Loucy (cell line): ENCODE data around the gene RICTOR.
"Not testable (repeated sequence)": the region's sequence is repeated elsewhere in the genome, so short reads cannot be mapped to it uniquely, and the experiment has no call there.

Experiments
- H2AFZ ChIP-seq: fragments of 200-600 bp; sonication (generic); 2 replicates; pipeline ENCODE4 v1.6.0; 2016; ENCODE audit warnings: antibody characterized with exemption, mild to moderate bottlenecking, low read length, moderate library complexity
- H3F3A ChIP-seq: fragments of 200-600 bp; 2 replicates; pipeline ENCODE4 v1.6.0; 2016; ENCODE audit warnings: antibody characterized with exemption, low read depth, mild to moderate bottlenecking
- H3K27me3 ChIP-seq: fragments of 200-600 bp; sonication (generic); 2 replicates; pipeline ENCODE4 v1.6.1; 2014; ENCODE audit warnings: low read length, mild to moderate bottlenecking; ENCODE audit not compliant: insufficient read depth, poor library complexity, severe bottlenecking
- H3K36me3 ChIP-seq: fragments of 200-600 bp; sonication (generic); 2 replicates; pipeline ENCODE4 v1.6.1; 2016; ENCODE audit warnings: low read length; ENCODE audit not compliant: insufficient read depth
- H3K4me1 ChIP-seq: fragments of 200-600 bp; sonication (generic); 2 replicates; pipeline ENCODE4 v1.5.1; 2014; ENCODE audit warnings: low read length, mild to moderate bottlenecking; ENCODE audit not compliant: insufficient read depth, poor library complexity, severe bottlenecking
- H3K4me2 ChIP-seq: fragments of 200-600 bp; sonication (generic); 2 replicates; pipeline ENCODE4 v1.6.0; 2014; ENCODE audit warnings: antibody characterized with exemption, low read length, low read depth, mild to moderate bottlenecking; ENCODE audit not compliant: poor library complexity, severe bottlenecking
- H3K4me3 ChIP-seq: fragments of 200-600 bp; sonication (generic); 2 replicates; pipeline ENCODE4 v1.5.1; 2014; ENCODE audit warnings: low read length, mild to moderate bottlenecking, mixed read lengths; ENCODE audit not compliant: poor library complexity, severe bottlenecking
- H3K79me2 ChIP-seq: fragments of 200-600 bp; sonication (generic); 2 replicates; pipeline ENCODE4 v1.6.1; 2014; ENCODE audit warnings: low read length; ENCODE audit not compliant: insufficient read depth
- H3K9ac ChIP-seq: fragments of 200-600 bp; sonication (generic); 2 replicates; pipeline ENCODE4 v1.6.0; 2014; ENCODE audit warnings: mild to moderate bottlenecking, low read depth, low read length, moderate library complexity; ENCODE audit not compliant: poor library complexity, severe bottlenecking
- H3K9me2 ChIP-seq: fragments of 200-600 bp; sonication (generic); replicated peaks from 2 replicates; pipeline ENCODE4 v1.6.1; 2016; ENCODE audit warnings: low read depth, low read length, mixed read lengths
- H3K9me3 ChIP-seq: fragments of 200-600 bp; sonication (generic); 2 replicates; pipeline ENCODE4 v1.6.1; 2014; ENCODE audit warnings: mild to moderate bottlenecking, antibody characterized with exemption, low read length, low read depth; ENCODE audit not compliant: insufficient read depth
- H4K20me1 ChIP-seq: fragments of 200-600 bp; sonication (generic); 2 replicates; pipeline ENCODE4 v1.6.0; 2014; ENCODE audit warnings: antibody characterized with exemption, low read length, mild to moderate bottlenecking; ENCODE audit not compliant: insufficient read depth, poor library complexity, severe bottlenecking
- EZH2phosphoT487 ChIP-seq: fragments of 200-600 bp; IDR thresholded peaks from 2 replicates; pipeline ENCODE4 v1.6.1; 2018; ENCODE audit warnings: antibody characterized with exemption, mild to moderate bottlenecking, moderate library complexity, borderline replicate concordance
- TF ChIP-seq, protein P1 (sequence below): fragments of 200-600 bp; sonication (generic); conservative IDR thresholded peaks from 2 replicates; pipeline ENCODE4 v1.5.1; 2014; ENCODE audit warnings: mild to moderate bottlenecking, antibody characterized with exemption, low read length

RICTOR gene

DNA sequence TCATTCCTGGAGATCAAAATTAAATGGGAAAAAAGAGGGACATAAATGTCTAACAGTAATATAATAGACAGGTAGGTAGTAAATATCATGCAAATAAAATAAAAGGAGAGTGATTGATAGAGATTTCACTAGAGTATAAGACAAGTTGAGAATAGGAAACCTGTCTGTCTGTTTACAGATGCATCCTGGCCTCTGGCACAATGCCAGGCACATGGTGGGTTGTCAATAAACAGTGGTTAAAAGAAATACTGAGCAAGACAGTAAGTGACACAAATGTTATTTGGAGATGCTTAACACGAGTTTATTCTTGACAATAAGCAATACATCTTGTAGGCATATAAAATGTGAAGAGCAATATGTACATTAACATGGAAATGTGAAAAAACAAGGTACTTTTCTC is 33.3 kb downstream of the RICTOR start:
- Histone ChIP-seq H3K79me2 (peaks cover 53% of the 10 kb centered on the region), H3K9me2 (no peaks in the 10 kb centered on the region), H3K36me3 (peaks cover 5% of the 10 kb centered on the region; the same call in 1 of the 2 replicates), H3K9ac (no peak overlapping the region), H3F3A (no peaks in the 10 kb centered on the region), H2AFZ (no peak overlapping the region), H4K20me1 (peaks cover 38% of the 10 kb centered on the region), H3K9me3 (no peaks in the 10 kb centered on the region), H3K27me3 (no peaks in the 10 kb centered on the region), H3K4me1 (peaks cover 3% of the 10 kb centered on the region), H3K4me3 (no peak overlapping the region), H3K4me2 (no peak overlapping the region)
- no peak for TF ChIP-seq EZH2phosphoT487
- TF ChIP-seq, protein P1, sequence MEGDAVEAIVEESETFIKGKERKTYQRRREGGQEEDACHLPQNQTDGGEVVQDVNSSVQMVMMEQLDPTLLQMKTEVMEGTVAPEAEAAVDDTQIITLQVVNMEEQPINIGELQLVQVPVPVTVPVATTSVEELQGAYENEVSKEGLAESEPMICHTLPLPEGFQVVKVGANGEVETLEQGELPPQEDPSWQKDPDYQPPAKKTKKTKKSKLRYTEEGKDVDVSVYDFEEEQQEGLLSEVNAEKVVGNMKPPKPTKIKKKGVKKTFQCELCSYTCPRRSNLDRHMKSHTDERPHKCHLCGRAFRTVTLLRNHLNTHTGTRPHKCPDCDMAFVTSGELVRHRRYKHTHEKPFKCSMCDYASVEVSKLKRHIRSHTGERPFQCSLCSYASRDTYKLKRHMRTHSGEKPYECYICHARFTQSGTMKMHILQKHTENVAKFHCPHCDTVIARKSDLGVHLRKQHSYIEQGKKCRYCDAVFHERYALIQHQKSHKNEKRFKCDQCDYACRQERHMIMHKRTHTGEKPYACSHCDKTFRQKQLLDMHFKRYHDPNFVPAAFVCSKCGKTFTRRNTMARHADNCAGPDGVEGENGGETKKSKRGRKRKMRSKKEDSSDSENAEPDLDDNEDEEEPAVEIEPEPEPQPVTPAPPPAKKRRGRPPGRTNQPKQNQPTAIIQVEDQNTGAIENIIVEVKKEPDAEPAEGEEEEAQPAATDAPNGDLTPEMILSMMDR = no peak

DNA sequence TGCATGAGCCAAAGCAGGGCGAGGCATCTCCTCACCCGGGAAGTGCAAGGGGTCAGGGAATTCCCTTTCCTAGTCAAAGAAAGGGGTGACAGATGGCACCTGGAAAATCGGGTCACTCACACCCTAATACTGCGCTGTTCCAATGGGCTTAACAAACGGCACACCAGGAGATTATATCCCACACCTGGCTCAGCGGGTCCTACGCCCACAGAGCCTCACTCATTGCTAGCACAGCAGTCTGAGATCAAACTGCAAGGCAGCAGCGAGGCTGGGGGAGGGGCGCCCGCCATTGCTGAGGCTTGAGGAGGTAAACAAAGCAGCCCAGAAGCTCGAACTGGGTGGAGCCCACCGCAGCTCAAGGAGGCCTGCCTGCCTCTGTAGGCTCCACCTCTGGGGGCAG is 39.7 kb downstream of the RICTOR start:
- H3K9ac ChIP-seq, H3K4me3 ChIP-seq, H3K9me3 ChIP-seq, H3K27me3 ChIP-seq, H3K4me2 ChIP-seq, H3K36me3 ChIP-seq, H3F3A ChIP-seq, H3K9me2 ChIP-seq, H3K4me1 ChIP-seq, H2AFZ ChIP-seq: not testable (repeated sequence)
- Histone ChIP-seq H3K79me2 (peaks cover 52% of the 10 kb centered on the region), H4K20me1 (peaks cover 23% of the 10 kb centered on the region)

DNA sequence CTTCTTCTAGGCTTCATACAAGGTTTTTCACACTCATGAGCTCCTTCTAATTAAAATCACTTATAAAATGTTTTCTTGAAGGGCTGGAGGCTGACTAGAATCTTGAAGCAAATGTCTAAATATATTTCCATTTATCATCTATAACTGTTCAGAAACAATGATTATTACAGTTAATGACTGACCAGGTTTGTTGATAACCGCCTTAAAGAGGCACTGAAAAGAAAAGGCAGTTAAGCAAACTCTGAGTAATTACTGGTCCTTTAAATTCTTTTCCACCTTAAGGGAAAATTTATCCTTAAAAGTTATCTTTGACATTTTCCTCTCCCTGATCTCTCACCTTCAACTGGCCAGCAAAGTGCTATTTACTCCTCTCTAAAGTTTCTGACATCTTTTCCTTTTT is 43.2 kb downstream of the RICTOR start:
- Histone ChIP-seq H3K9me3 (no peaks in the 10 kb centered on the region; the same call in 1 of the 2 replicates), H2AFZ (no peak overlapping the region), H3K4me2 (no peak overlapping the region), H3K36me3 (peaks cover 27% of the 10 kb centered on the region), H3K9ac (no peak overlapping the region), H3K79me2 (peaks cover 84% of the 10 kb centered on the region), H3F3A (no peaks in the 10 kb centered on the region), H4K20me1 (peaks cover 28% of the 10 kb centered on the region), H3K4me1 (no peaks in the 10 kb centered on the region), H3K9me2 (no peaks in the 10 kb centered on the region), H3K4me3 (no peak overlapping the region), H3K27me3 (no peaks in the 10 kb centered on the region)
- TF ChIP-seq EZH2phosphoT487 = no peak

DNA sequence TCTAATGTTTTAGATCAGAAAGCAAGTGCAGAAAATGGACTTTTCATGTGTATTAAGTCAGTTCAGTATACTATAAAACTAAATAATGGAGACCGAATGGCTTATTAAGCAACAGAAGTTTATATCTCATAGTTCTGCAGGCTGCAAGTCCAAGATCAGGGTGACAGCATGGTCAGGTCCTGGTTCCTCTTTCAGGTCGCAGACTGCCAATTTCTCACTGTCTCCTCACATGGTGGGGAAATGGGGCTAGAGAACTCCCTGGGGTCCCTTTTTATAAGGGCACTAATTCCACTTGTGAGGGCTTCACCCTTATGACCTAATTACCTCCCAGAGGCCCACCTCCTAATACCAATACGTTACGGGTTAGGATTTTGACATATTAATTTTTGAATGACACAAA is 48.7 kb downstream of the RICTOR start:
- Histone ChIP-seq H3K4me3 (no peak overlapping the region), H3F3A (no peaks in the 10 kb centered on the region), H3K36me3 (peaks cover 31% of the 10 kb centered on the region), H4K20me1 (peaks cover 57% of the 10 kb centered on the region), H3K4me1 (peaks cover 12% of the 10 kb centered on the region), H3K27me3 (no peaks in the 10 kb centered on the region), H3K4me2 (no peak overlapping the region), H3K79me2 (peaks cover 93% of the 10 kb centered on the region), H2AFZ (no peak overlapping the region), H3K9me2 (no peaks in the 10 kb centered on the region), H3K9ac (no peak overlapping the region), H3K9me3 (no peaks in the 10 kb centered on the region; the same call in 1 of the 2 replicates)
- TF ChIP-seq EZH2phosphoT487 = no peak
- TF ChIP-seq, protein P1 = no peak
